Immature natural killer cell (primary cell): ENCODE measurements around the gene NPLOC4. TPM values are rescaled to one million over a fixed set of nuclear protein-coding genes. Genes with fewer than 3 reads are reported as not detected.

Experiments used
- DNase-seq, 3 donors: peaks; one replicate each; pipeline ENCODE4 v3.0.0; 2022; ENCODE audit warnings: mixed read lengths in 1 of 3
- H3K27ac Mint-ChIP-seq, 6 donors: one replicate each; pipeline ENCODE4 v1.8.0; 2020; ENCODE audit warnings: mixed read lengths in 6 of 6, mild to moderate bottlenecking in 5 of 6, inconsistent platforms in 4 of 6, moderate library complexity in 3 of 6
- H3K27me3 Mint-ChIP-seq, 3 donors: one replicate each; pipeline ENCODE4 v1.8.0; 2020 to 2021; ENCODE audit warnings: low read depth in 3 of 3, mild to moderate bottlenecking in 3 of 3, mixed read lengths in 3 of 3, moderate library complexity in 3 of 3, inconsistent platforms in 1 of 3
- H3K36me3 Mint-ChIP-seq, 3 donors: one replicate each; pipeline ENCODE4 v1.8.0; 2020; ENCODE audit warnings: mixed read lengths in 3 of 3, inconsistent platforms in 2 of 3, mild to moderate bottlenecking in 2 of 3
- H3K4me1 Mint-ChIP-seq, 2 donors: one replicate each; pipeline ENCODE4 v1.8.0; 2020; ENCODE audit warnings: inconsistent platforms in 2 of 2, mild to moderate bottlenecking in 2 of 2, mixed read lengths in 2 of 2, moderate library complexity in 1 of 2
- H3K4me3 Mint-ChIP-seq, 5 donors: one replicate each; pipeline ENCODE4 v1.8.0; 2020; ENCODE audit warnings: mild to moderate bottlenecking in 5 of 5, mixed read lengths in 5 of 5, inconsistent platforms in 3 of 5, moderate library complexity in 3 of 5
- H3K9me3 Mint-ChIP-seq, 6 donors: one replicate each; pipeline ENCODE4 v1.8.0; 2020; ENCODE audit warnings: mild to moderate bottlenecking in 6 of 6, mixed read lengths in 6 of 6, inconsistent platforms in 4 of 6, moderate library complexity in 3 of 6
- polyA plus RNA-seq, 3 donors: library from polyadenylated mRNA; unstranded; fragments of 300-500 nt; fragmentation: Illumina TruSeq; gene quantifications; one replicate each; pipeline ENCODE4 v1.2.3, GENCODE V29; 2021

The NPLOC4 gene
- polyA plus RNA-seq, 3 donors from 2014 or later = 51.0 to 73.9 (median 60.3) TPM

- H3K9me3 Mint-ChIP-seq = peaks cover 0 to 2% (median 0%) of the 10 kb centered on the region in 6 donors
- H3K27ac Mint-ChIP-seq = no peak overlapping the region
Observed at GRCh38 chr17:81528651-81529436, 108.1 kb downstream of the NPLOC4 start.

GRCh38 chr17:81528384-81528650 is 108.6 kb downstream of the NPLOC4 start:
- Mint-ChIP-seq H3K36me3 (no peaks in the 10 kb centered on the region), H3K9me3 (no peaks in the 10 kb centered on the region), H3K27me3 (peaks cover under 1 to 8% (median under 1%) of the 10 kb centered on the region in 3 donors), H3K27ac (no peak overlapping the region), H3K4me3 (no peak overlapping the region), H3K4me1 (peaks cover 2 to 3% of the 10 kb centered on the region in 2 donors)
- DNase-seq = no peak

More at GRCh38 chr17:81528651-81529436, 108.1 kb downstream of the NPLOC4 start:
- DNase-seq = no peak
- peaks cover 8 to 9% of the 10 kb centered on the region in 2 donors for H3K4me1 Mint-ChIP-seq
- H3K27me3 Mint-ChIP-seq = peaks cover 3 to 11% (median 4%) of the 10 kb centered on the region in 3 donors
- H3K36me3 Mint-ChIP-seq = no peaks in the 10 kb centered on the region
- H3K4me3 Mint-ChIP-seq = no peak overlapping the region

- H3K9me3 Mint-ChIP-seq = no peaks in the 10 kb centered on the region
Observed at GRCh38 chr17:81527591-81528383, 109.1 kb downstream of the NPLOC4 start, which contains the start of gene FSCN2. Gene FSCN2, plus strand, starts transcription at chr17:81528377. Its CDS starts 155 bp downstream, at chr17:81528532.

GRCh38 chr17:81526662-81527571 is 110.0 kb downstream of the NPLOC4 start:
- Mint-ChIP-seq H3K27me3 (peaks cover 0 to 7% (median 2%) of the 10 kb centered on the region in 3 donors), H3K9me3 (no peaks in the 10 kb centered on the region), H3K4me1 (no peaks in the 10 kb centered on the region), H3K4me3 (no peak overlapping the region), H3K27ac (no peak overlapping the region), H3K36me3 (no peaks in the 10 kb centered on the region)
- DNase-seq = no peak

More at GRCh38 chr17:81527591-81528383, 109.1 kb downstream of the NPLOC4 start, which contains the start of gene FSCN2:
- DNase-seq = no peak
- Mint-ChIP-seq H3K4me1 (no peaks in the 10 kb centered on the region), H3K27me3 (peaks cover 0 to 7% (median 1%) of the 10 kb centered on the region in 3 donors), H3K27ac (no peak within 1 kb of the TSS), H3K4me3 (no peak within 1 kb of the TSS), H3K36me3 (no peaks in the 10 kb centered on the region)

GRCh38 chr17:81524865-81525159 is 112.1 kb downstream of the NPLOC4 start:
- Mint-ChIP-seq H3K4me3 (no peak overlapping the region), H3K27ac (no peak overlapping the region), H3K27me3 (peaks cover 2 to 9% (median 7%) of the 10 kb centered on the region in 3 donors), H3K4me1 (peaks cover 4 to 6% of the 10 kb centered on the region in 2 donors), H3K36me3 (peaks cover 0 to 4% (median 0%) of the 10 kb centered on the region in 3 donors), H3K9me3 (no peaks in the 10 kb centered on the region)
- DNase-seq = no peak

- Mint-ChIP-seq H3K36me3 (peaks cover 0 to 4% (median 0%) of the 10 kb centered on the region in 3 donors), H3K4me1 (peaks cover 4 to 6% of the 10 kb centered on the region in 2 donors), H3K27ac (no peak overlapping the region), H3K9me3 (no peaks in the 10 kb centered on the region), H3K27me3 (peaks cover 2 to 9% (median 7%) of the 10 kb centered on the region in 3 donors), H3K4me3 (no peak overlapping the region)
- DNase-seq = no peak
Observed at GRCh38 chr17:81524039-81524864, 112.7 kb downstream of the NPLOC4 start.

- no peak for DNase-seq
- peaks cover 2 to 9% (median 7%) of the 10 kb centered on the region in 3 donors for H3K27me3 Mint-ChIP-seq
- no peaks in the 10 kb centered on the region for H3K9me3 Mint-ChIP-seq
- no peak overlapping the region for H3K4me3 Mint-ChIP-seq
- peaks cover 0 to 4% (median 0%) of the 10 kb centered on the region in 3 donors for H3K36me3 Mint-ChIP-seq
- H3K4me1 Mint-ChIP-seq = peaks cover 5 to 6% of the 10 kb centered on the region in 2 donors
- H3K27ac Mint-ChIP-seq = no peak overlapping the region
Observed at GRCh38 chr17:81523402-81524038, 113.4 kb downstream of the NPLOC4 start.

GRCh38 chr17:81522491-81523401 is 114.2 kb downstream of the NPLOC4 start:
- H3K4me1 Mint-ChIP-seq = peaks cover 12 to 13% of the 10 kb centered on the region in 2 donors
- H3K27me3 Mint-ChIP-seq = peaks cover 2 to 12% (median 8%) of the 10 kb centered on the region in 3 donors
- no peak overlapping the region for H3K27ac Mint-ChIP-seq
- no peaks in the 10 kb centered on the region for H3K9me3 Mint-ChIP-seq
- DNase-seq = no peak
- H3K4me3 Mint-ChIP-seq = no peak overlapping the region
- peaks cover 0 to 4% (median 0%) of the 10 kb centered on the region in 3 donors for H3K36me3 Mint-ChIP-seq

- peaks cover 0 to 4% (median 0%) of the 10 kb centered on the region in 3 donors for H3K36me3 Mint-ChIP-seq
- H3K4me3 Mint-ChIP-seq = peak overlapping the region; percentile 24 to 67 (median 48)
- H3K27ac Mint-ChIP-seq = peak overlapping the region in 2 of 6 donors; percentile 18 to 70
- no peaks in the 10 kb centered on the region for H3K9me3 Mint-ChIP-seq
- H3K27me3 Mint-ChIP-seq = peaks cover 2 to 14% (median 7%) of the 10 kb centered on the region in 3 donors
- no peak for DNase-seq
- peaks cover 30 to 32% of the 10 kb centered on the region in 2 donors for H3K4me1 Mint-ChIP-seq
Observed at GRCh38 chr17:81520021-81520901, 116.7 kb downstream of the NPLOC4 start.

- Mint-ChIP-seq H3K4me3 (peak overlapping the region in 3 of 5 donors; percentile 4 to 24 (median 21)), H3K4me1 (peaks cover 32 to 33% of the 10 kb centered on the region in 2 donors), H3K27ac (no peak overlapping the region), H3K36me3 (peaks cover 0 to 4% (median 0%) of the 10 kb centered on the region in 3 donors), H3K27me3 (peaks cover 2 to 16% (median 4%) of the 10 kb centered on the region in 3 donors), H3K9me3 (no peaks in the 10 kb centered on the region)
- peak; percentile 42 to 52 (median 44) for DNase-seq
Observed at GRCh38 chr17:81519284-81520020, 117.5 kb downstream of the NPLOC4 start.
